ENCODE data around the gene ST8SIA5. TPM values are rescaled to one million over a fixed set of nuclear protein-coding genes. Genes with fewer than 3 reads are reported as not detected.

ST8SIA5 gene
- total and polyA plus RNA-seq, 10 of the 15 experiments (the other 5 are each of a cell fraction or from before 2014, with no cell fraction given), result 0.02 to 0.32 (median 0.12) TPM; not detected in 1

DNA sequence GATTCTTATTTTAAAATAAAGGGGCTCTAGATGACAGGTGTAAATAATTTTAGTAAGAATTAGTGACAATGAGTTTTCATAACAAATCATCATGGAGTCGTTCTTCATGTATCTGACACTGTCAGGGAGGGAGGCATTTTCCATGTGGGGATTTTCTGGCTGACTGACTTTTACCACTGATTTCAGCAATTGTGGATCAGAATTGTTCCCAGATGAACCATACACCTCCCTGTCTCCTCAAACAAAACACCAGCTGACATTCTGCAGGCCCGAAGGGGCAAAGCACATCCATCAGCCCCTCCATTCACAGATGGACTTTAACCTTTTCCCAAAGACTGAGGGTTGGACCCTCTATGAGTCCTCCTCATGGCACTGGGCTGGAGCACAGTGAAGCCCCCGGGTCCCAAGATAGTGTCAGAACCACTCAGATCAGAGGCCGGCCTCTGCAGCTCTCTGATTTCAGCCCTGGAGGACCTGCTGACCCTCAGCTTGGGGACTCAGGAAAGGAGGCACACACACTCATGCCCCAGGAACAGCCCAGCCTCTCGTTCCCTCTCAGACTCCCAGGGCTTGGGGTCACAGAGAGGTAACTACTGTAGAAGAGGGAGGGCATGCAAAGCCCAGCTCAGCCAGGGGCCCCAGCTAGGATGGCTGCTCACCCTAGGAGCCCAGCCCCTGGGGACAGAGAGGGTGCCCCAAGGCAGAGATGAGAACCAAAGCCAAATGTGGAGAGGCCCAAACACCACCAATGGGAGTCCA, 56.6 kb downstream of the ST8SIA5 start:
- TF ChIP-seq NFYA (IDR thresholded peaks at IDR 0.05; ENCODE audit: borderline replicate concordance, low read depth, low read length) (no peak), ZNF622 (IDR thresholded peaks at IDR 0.05) (no peak), GABPA (IDR thresholded peaks at IDR 0.05; ENCODE audit: low read depth) (no peak), DPF2 (IDR thresholded peaks at IDR 0.05) (no peak), ZNF384 (IDR thresholded peaks at IDR 0.05; ENCODE audit: borderline replicate concordance, low read depth, low read length) (no peak), EGR1 (IDR thresholded peaks at IDR 0.05; ENCODE audit: borderline replicate concordance in 1 of 2, low read depth in 2 of 2, low read length in 2 of 2) (no peak), FOXM1 (IDR thresholded peaks at IDR 0.05; ENCODE audit: low read depth, low read length) (no peak), SRF (IDR thresholded peaks at IDR 0.05; ENCODE audit: low read depth in 2 of 2, low read length in 2 of 2) (no peak), TBL1XR1 (IDR thresholded peaks at IDR 0.05; ENCODE audit: low read depth, low read length) (no peak), NRF1 (conservative IDR thresholded peaks at IDR 0.05; ENCODE audit: low read depth, low read length) (no peak), ATF3 (IDR thresholded peaks at IDR 0.05; ENCODE audit: borderline replicate concordance, extremely low read depth, low read depth, low read length) (no peak), ZNF274 (IDR thresholded peaks at IDR 0.05; ENCODE audit: insufficient read depth, insufficient read length) (no peak)
- WGBS (ENCODE audit: insufficient coverage, insufficient replicate concordance, low lambda C conversion rate, missing lambda C conversion rate), result 38% methylated on average over 5 of the region's 5 CpGs
- CTCF ChIA-PET, result no interaction called here
- in situ Hi-C loops (cut with MboI) (no loop called here), intact Hi-C loops (cut with micrococcal nuclease; ENCODE audit: unreplicated experiment) (no loop called here)
- H3K27ac ChIP-seq (ENCODE audit: control insufficient read depth, insufficient read depth), result no peak overlapping the region
- H3K9me3 ChIP-seq (replicated peaks; ENCODE audit: control insufficient read depth, insufficient read depth, low read length), result no peaks in the 10 kb centered on the region; the same call in 2 of the 3 replicates
- no peak overlapping the region for H3K4me2 ChIP-seq (ENCODE audit: control insufficient read depth, insufficient read depth)
- H3K4me3 ChIP-seq, result no peak overlapping the region
- H2AFZ ChIP-seq (ENCODE audit: control insufficient read depth, low read depth, low read length), result no peak overlapping the region
- RAD21 ChIA-PET (ENCODE audit: unreplicated experiment), result no interaction called here
- H3K79me2 ChIP-seq (ENCODE audit: control insufficient read depth, insufficient read depth, low read length), result no peaks in the 10 kb centered on the region
- POLR2A ChIA-PET, result no interaction called here
- SMC1A ChIA-PET (ENCODE audit: uncharacterized antibody, unreplicated experiment), result no interaction called here
- DNase-seq (ENCODE audit: low read depth, low spot score), result no peak
- H3K36me3 ChIP-seq (ENCODE audit: control insufficient read depth in 2 of 2, insufficient read depth in 2 of 2, low read length in 1 of 2), result no peaks in the 10 kb centered on the region
- H3K27me3 ChIP-seq (replicated peaks in 1 of 2; ENCODE audit: control insufficient read depth in 2 of 2, insufficient read depth in 2 of 2, low read length in 1 of 2), result peaks cover 0 to 4% of the 10 kb centered on the region in 2 experiments; a peak in 2 of 4 replicates
- no TSS peak for BruUV-seq (replicated peaks)
- H3K9ac ChIP-seq (ENCODE audit: control insufficient read depth, insufficient read depth, low read length), result no peak overlapping the region
- ATAC-seq, result no peak
- no peaks in the 10 kb centered on the region for H3K4me1 ChIP-seq (ENCODE audit: control insufficient read depth, insufficient read depth, low read length)
- H4K20me1 ChIP-seq (ENCODE audit: control insufficient read depth, insufficient read depth), result no peaks in the 10 kb centered on the region
- no peak for FAIRE-seq
